OCI-LY1 (cell line): ENCODE data around the gene OR10G7.
"Not testable (repeated sequence)": the region's sequence is repeated elsewhere in the genome, so short reads cannot be mapped to it uniquely, and the experiment has no call there.

Experiments used
- CTCF ChIP-seq: fragments of 200-600 bp; sonication (generic), shearing (Covaris generic); IDR thresholded peaks from 2 replicates; pipeline ENCODE4 v1.5.1; 2017; ENCODE audit warnings: mild to moderate bottlenecking, antibody characterized with exemption, low read length, moderate library complexity, mixed read lengths
- EZH2 ChIP-seq: fragments of 200-600 bp; sonication (generic), shearing (Covaris generic); IDR thresholded peaks from 2 replicates; pipeline ENCODE4 v1.8.0; 2017; ENCODE audit warnings: borderline replicate concordance, mixed run types, mild to moderate bottlenecking, antibody characterized with exemption, low read length, moderate library complexity, mixed read lengths

- TF ChIP-seq CTCF, EZH2: not testable (repeated sequence)
Observed at GRCh38 chr11:124015837-124016236, 25.3 kb downstream of the OR10G7 start.
